IMR-90 (cell line): ENCODE results near the gene TIRAP. TPM values are rescaled to one million over a fixed set of nuclear protein-coding genes. Genes with fewer than 3 reads are reported as not detected.

ENCODE experiments used
- ATAC-seq: fragments of 200-7000 bp; cut with Tn5 transposase; 2 replicates; pipeline ENCODE4 v1.9.1; 2020; ENCODE audit warnings: low read depth, mild to moderate bottlenecking, moderate library complexity
- BruUV-seq: library from RNA; stranded (reverse); fragments of 400-500 nt; replicated peaks from 2 replicates; lab custom pipeline; 2021; lab: Mats Ljungman, UMichigan
- CTCF ChIA-PET: fragments of 300-600 bp; formaldehyde crosslinking; extraction: SDS; loops from one replicate; lab custom pipeline; 2021; ENCODE audit warnings: antibody characterized with exemption; lab: Yijun Ruan, JAX
- POLR2A ChIA-PET: fragments of 300-600 bp; sonication (Branson Sonifier 250); formaldehyde crosslinking; loops from one replicate; lab custom pipeline; 2022; ENCODE audit warnings: antibody characterized with exemption; ENCODE audit not compliant: unreplicated experiment; lab: Charles Lee
- DNase-seq: peaks from one replicate; pipeline ENCODE4 v3.0.0; 2013
- H2AFZ ChIP-seq: replicated peaks from 2 replicates; pipeline ENCODE3; 2013; ENCODE audit warnings: low read length, mild to moderate bottlenecking; ENCODE audit not compliant: poor library complexity
- H2AK5ac ChIP-seq: 2 replicates; pipeline ENCODE4 v1.6.1; 2013; ENCODE audit warnings: low read depth, low read length, inconsistent platforms
- H2AK9ac ChIP-seq: replicated peaks from 2 replicates; pipeline ENCODE3; 2013; ENCODE audit warnings: mild to moderate bottlenecking, low read depth, low read length, moderate library complexity; ENCODE audit not compliant: poor library complexity
- H2BK120ac ChIP-seq: 2 replicates; pipeline ENCODE4 v1.6.1; 2013; ENCODE audit warnings: low read depth, low read length, inconsistent platforms
- H2BK15ac ChIP-seq: 3 replicates; pipeline ENCODE4 v1.6.1; 2013; ENCODE audit warnings: low read depth, low read length, inconsistent platforms
- H2BK20ac ChIP-seq: 2 replicates; pipeline ENCODE4 v1.6.1; 2013; ENCODE audit warnings: low read depth, mild to moderate bottlenecking, inconsistent platforms, low read length, moderate library complexity
- H2BK5ac ChIP-seq: 2 replicates; pipeline ENCODE4 v1.6.1; 2013; ENCODE audit warnings: mild to moderate bottlenecking, low read depth, low read length, inconsistent platforms; ENCODE audit not compliant: poor library complexity, severe bottlenecking
- H3K14ac ChIP-seq: replicated peaks from 2 replicates; pipeline ENCODE4 v1.6.1; 2013; ENCODE audit warnings: low read depth, low read length, inconsistent platforms
- H3K18ac ChIP-seq: 2 replicates; pipeline ENCODE4 v1.6.1; 2013; ENCODE audit warnings: low read depth, low read length, control low read depth
- H3K23ac ChIP-seq: 2 replicates; pipeline ENCODE4 v1.6.1; 2013; ENCODE audit warnings: low read depth, low read length, inconsistent platforms
- H3K27ac ChIP-seq: 2 replicates; pipeline ENCODE4 v1.5.1; 2013; ENCODE audit warnings: mild to moderate bottlenecking, control low read depth, low read length; ENCODE audit not compliant: insufficient read depth
- H3K27me3 ChIP-seq: 2 replicates; pipeline ENCODE4 v1.6.1; 2013; ENCODE audit warnings: low read length; ENCODE audit not compliant: control insufficient read depth, insufficient read depth
- H3K36me3 ChIP-seq: 2 replicates; pipeline ENCODE4 v1.6.1; 2013; ENCODE audit warnings: low read length, mixed read lengths; ENCODE audit not compliant: control insufficient read depth, insufficient read depth
- H3K4ac ChIP-seq: 2 replicates; pipeline ENCODE4 v1.6.1; 2013; ENCODE audit warnings: low read depth, low read length, inconsistent platforms
- H3K4me1 ChIP-seq: 2 replicates; pipeline ENCODE4 v1.6.1; 2013; ENCODE audit warnings: low read length, mixed read lengths; ENCODE audit not compliant: control insufficient read depth, insufficient read depth
- H3K4me2 ChIP-seq: 2 replicates; pipeline ENCODE4 v1.6.1; 2013; ENCODE audit warnings: low read depth, mild to moderate bottlenecking, control low read depth, low read length, moderate library complexity
- H3K4me3 ChIP-seq: 2 replicates; pipeline ENCODE4 v1.5.1; 2013; ENCODE audit warnings: low read depth, mild to moderate bottlenecking, control low read depth, low read length, moderate library complexity; ENCODE audit not compliant: insufficient read depth
- H3K56ac ChIP-seq: 2 replicates; pipeline ENCODE4 v1.6.1; 2013; ENCODE audit warnings: low read length, inconsistent platforms; ENCODE audit not compliant: insufficient read depth; ENCODE audit errors: extremely low read depth
- H3K79me1 ChIP-seq, 2 experiments: 2 replicates each; pipeline ENCODE4 v1.6.1; 2013; ENCODE audit warnings: low read length in 2 of 2, inconsistent platforms in 1 of 2, low read depth in 1 of 2
- H3K9ac ChIP-seq: 2 replicates; pipeline ENCODE4 v1.6.1; 2013; ENCODE audit warnings: low read depth, low read length, control low read depth
- H3K9me1 ChIP-seq: 2 replicates; pipeline ENCODE4 v1.6.1; 2013; ENCODE audit warnings: low read length, inconsistent platforms; ENCODE audit not compliant: insufficient read depth
- H3K9me3 ChIP-seq: 2 replicates; pipeline ENCODE4 v1.6.1; 2013; ENCODE audit warnings: low read length; ENCODE audit not compliant: control insufficient read depth, insufficient read depth
- H4K20me1 ChIP-seq: 2 replicates; pipeline ENCODE4 v1.6.1; 2013; ENCODE audit warnings: low read length, inconsistent platforms; ENCODE audit not compliant: insufficient read depth
- H4K5ac ChIP-seq: 2 replicates; pipeline ENCODE4 v1.6.1; 2013; ENCODE audit warnings: mild to moderate bottlenecking, low read depth, low read length, control low read depth
- H4K8ac ChIP-seq, 2 experiments: 2 replicates each; pipeline ENCODE4 v1.6.1; 2013; ENCODE audit warnings: low read depth in 2 of 2, low read length in 2 of 2, control low read depth in 1 of 2, inconsistent platforms in 1 of 2
- H4K91ac ChIP-seq: 2 replicates; pipeline ENCODE4 v1.6.1; 2013; ENCODE audit warnings: low read depth, low read length, inconsistent platforms; ENCODE audit not compliant: insufficient read depth
- BHLHE40 ChIP-seq: fragments of 150-350 bp; IDR thresholded peaks from 2 replicates; pipeline ENCODE4 v1.6.1; 2016; ENCODE audit warnings: mild to moderate bottlenecking, low read depth, low read length
- CEBPB ChIP-seq: IDR thresholded peaks from 2 replicates; pipeline ENCODE4 v1.6.1; 2012; ENCODE audit warnings: low read depth, low read length, improper control_type of control experiment
- CHD1 ChIP-seq: IDR thresholded peaks from 2 replicates; pipeline ENCODE4 v1.6.1; 2012; ENCODE audit warnings: low read depth, low read length, improper control_type of control experiment
- FOS ChIP-seq: fragments of 150-350 bp; IDR thresholded peaks from 2 replicates; pipeline ENCODE4 v1.6.1; 2016; ENCODE audit warnings: low read depth, low read length
- MAFK ChIP-seq: IDR thresholded peaks from 2 replicates; pipeline ENCODE4 v1.6.1; 2012; ENCODE audit warnings: low read depth, low read length, improper control_type of control experiment
- MAZ ChIP-seq: IDR thresholded peaks from 2 replicates; pipeline ENCODE4 v1.6.1; 2012; ENCODE audit warnings: low read depth, mild to moderate bottlenecking, low read length, improper control_type of control experiment, moderate library complexity, borderline replicate concordance
- MXI1 ChIP-seq: IDR thresholded peaks from 2 replicates; pipeline ENCODE4 v1.6.1; 2012; ENCODE audit warnings: low read depth, mild to moderate bottlenecking, low read length, moderate library complexity, borderline replicate concordance
- NFE2L2 ChIP-seq: fragments of 150-350 bp; IDR thresholded peaks from 2 replicates; pipeline ENCODE4 v1.6.1; 2016; ENCODE audit warnings: low read depth, mild to moderate bottlenecking, low read length
- POLR2A ChIP-seq: IDR thresholded peaks from 2 replicates; pipeline ENCODE4 v1.6.1; 2012; ENCODE audit warnings: mild to moderate bottlenecking, low read depth, low read length
- RAD21 ChIP-seq: IDR thresholded peaks from 2 replicates; pipeline ENCODE4 v1.6.1; 2012; ENCODE audit warnings: low read length, improper control_type of control experiment
- RCOR1 ChIP-seq: IDR thresholded peaks from 2 replicates; pipeline ENCODE4 v1.6.1; 2012; ENCODE audit warnings: mild to moderate bottlenecking, low read length, improper control_type of control experiment; ENCODE audit not compliant: insufficient replicate concordance
- RFX5 ChIP-seq: IDR thresholded peaks from 2 replicates; pipeline ENCODE4 v1.8.0; 2012; ENCODE audit warnings: low read depth, mild to moderate bottlenecking, low read length, moderate library complexity
- SMC3 ChIP-seq: fragments of 150-350 bp; IDR thresholded peaks from 2 replicates; pipeline ENCODE4 v1.6.1; 2016; ENCODE audit warnings: low read depth, mild to moderate bottlenecking, antibody characterized with exemption, low read length, moderate library complexity
- USF2 ChIP-seq: fragments of 150-350 bp; IDR thresholded peaks from 2 replicates; pipeline ENCODE4 v1.6.1; 2017; ENCODE audit warnings: mild to moderate bottlenecking, antibody characterized with exemption, low read length, low read depth
- WGBS, 2 experiments: methylation state at CpG; one replicate each; pipeline versions ENCODE4 v1.1.5 to v1.1.7; 2013; ENCODE audit warnings: missing lambda C conversion rate in 2 of 2; ENCODE audit not compliant: insufficient read length in 1 of 2; ENCODE audit errors: extremely low coverage in 2 of 2; 5-methylcytosine and 5-hydroxymethylcytosine counted together
- dilution Hi-C: fragments of 300-500 bp; cut with HindIII; formaldehyde crosslinking; loops from one replicate; pipeline ENCODE4 v1.14.3; 2018; ENCODE audit warnings: low sequenced_read_pairs; ENCODE audit not compliant: unreplicated experiment
- in situ Hi-C: fragments of 300-500 bp; cut with MboI; formaldehyde crosslinking; loops from 3 replicates; pipeline ENCODE4 v1.14.3; 2019; ENCODE audit warnings: low sequenced_read_pairs, inconsistent platforms, mixed read lengths
- intact Hi-C: fragments of 100-400 bp; cut with micrococcal nuclease; formaldehyde crosslinking; loops from 2 replicates; pipeline ENCODE4 v1.10.0; 2022
- polyA plus RNA-seq, 3 experiments: library from polyadenylated mRNA; depleted of rRNA; stranded (reverse); fragments of >200 nt; gene quantifications; 2 replicates each; pipeline ENCODE4 v1.2.3, GENCODE V29; 2012; ENCODE audit warnings: low replicate concordance in 1 of 3
- total RNA-seq: library from RNA; depleted of rRNA; stranded (reverse); fragments of >200 nt; gene quantifications from 2 replicates; pipeline ENCODE4 v1.2.3, GENCODE V29; 2012
- TF ChIP-seq, protein P1 (sequence below): fragments of 150-350 bp; IDR thresholded peaks from 2 replicates; pipeline ENCODE4 v1.6.1; 2016; ENCODE audit warnings: low read depth, mild to moderate bottlenecking, low read length, moderate library complexity, borderline replicate concordance
- TF ChIP-seq, protein P2 (sequence below): conservative IDR thresholded peaks from 2 replicates; pipeline ENCODE4 v1.5.1; 2012; ENCODE audit warnings: mild to moderate bottlenecking, low read depth, low read length, improper control_type of control experiment

The TIRAP gene
- total and polyA plus RNA-seq, 2 of the 4 experiments (the other 2 are of a cell fraction): 3.0 to 7.4 TPM

DNA sequence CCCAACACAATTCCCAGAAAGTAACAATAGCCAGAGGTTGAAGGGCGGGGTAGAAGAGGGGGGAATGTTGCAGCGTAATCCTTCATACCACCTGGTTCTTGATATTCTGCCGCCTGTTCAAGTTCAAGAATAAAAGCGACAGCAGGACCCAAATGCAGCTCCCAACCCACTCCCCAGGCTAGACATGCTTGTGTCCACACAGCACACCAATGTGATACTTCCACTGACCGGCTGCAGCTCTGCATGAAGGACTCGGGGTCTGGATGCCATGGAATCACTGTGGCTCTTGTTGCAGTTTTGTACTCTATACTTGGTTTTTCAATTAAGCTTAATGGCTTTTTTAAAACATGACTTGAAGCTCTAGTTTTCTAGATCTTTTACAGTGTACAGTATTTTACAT, 20.7 kb upstream of the TIRAP start:
- Histone ChIP-seq H3K4me2 (no peak overlapping the region), H3K23ac (no peak overlapping the region), H3K27me3 (no peaks in the 10 kb centered on the region), H3K18ac (no peak overlapping the region), H2BK5ac (no peak overlapping the region), H3K4me3 (no peak overlapping the region), H4K20me1 (peaks cover 15% of the 10 kb centered on the region), H2AK9ac (no peak overlapping the region), H3K4me1 (peaks cover 3% of the 10 kb centered on the region), H3K36me3 (peaks cover 45% of the 10 kb centered on the region), H2BK120ac (no peak overlapping the region), H4K91ac (no peak overlapping the region), H2AFZ (no peak overlapping the region), H3K4ac (no peak overlapping the region), H4K8ac (no peak overlapping the region), H2AK5ac (no peak overlapping the region), H3K27ac (no peak overlapping the region), H2BK20ac (no peak overlapping the region), H3K9me3 (no peaks in the 10 kb centered on the region), H3K9me1 (peaks cover 14% of the 10 kb centered on the region), H4K5ac (no peak overlapping the region), H3K79me1 (peaks cover 21 to 51% of the 10 kb centered on the region in 2 experiments), H3K14ac (no peak overlapping the region), H3K9ac (no peak overlapping the region), H2BK15ac (no peak overlapping the region), H3K56ac (no peak overlapping the region)
- dilution Hi-C loops: no loop called here
- CTCF ChIA-PET: no interaction called here
- POLR2A ChIA-PET: no interaction called here
- TF ChIP-seq, protein P1, sequence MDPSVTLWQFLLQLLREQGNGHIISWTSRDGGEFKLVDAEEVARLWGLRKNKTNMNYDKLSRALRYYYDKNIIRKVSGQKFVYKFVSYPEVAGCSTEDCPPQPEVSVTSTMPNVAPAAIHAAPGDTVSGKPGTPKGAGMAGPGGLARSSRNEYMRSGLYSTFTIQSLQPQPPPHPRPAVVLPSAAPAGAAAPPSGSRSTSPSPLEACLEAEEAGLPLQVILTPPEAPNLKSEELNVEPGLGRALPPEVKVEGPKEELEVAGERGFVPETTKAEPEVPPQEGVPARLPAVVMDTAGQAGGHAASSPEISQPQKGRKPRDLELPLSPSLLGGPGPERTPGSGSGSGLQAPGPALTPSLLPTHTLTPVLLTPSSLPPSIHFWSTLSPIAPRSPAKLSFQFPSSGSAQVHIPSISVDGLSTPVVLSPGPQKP: no peak
- no peak for TF ChIP-seq FOS
- no peak for TF ChIP-seq SMC3
- TF ChIP-seq NFE2L2: no peak
- TF ChIP-seq BHLHE40: no peak
- TF ChIP-seq USF2: no peak
- TF ChIP-seq RCOR1: no peak
- TF ChIP-seq, protein P2, sequence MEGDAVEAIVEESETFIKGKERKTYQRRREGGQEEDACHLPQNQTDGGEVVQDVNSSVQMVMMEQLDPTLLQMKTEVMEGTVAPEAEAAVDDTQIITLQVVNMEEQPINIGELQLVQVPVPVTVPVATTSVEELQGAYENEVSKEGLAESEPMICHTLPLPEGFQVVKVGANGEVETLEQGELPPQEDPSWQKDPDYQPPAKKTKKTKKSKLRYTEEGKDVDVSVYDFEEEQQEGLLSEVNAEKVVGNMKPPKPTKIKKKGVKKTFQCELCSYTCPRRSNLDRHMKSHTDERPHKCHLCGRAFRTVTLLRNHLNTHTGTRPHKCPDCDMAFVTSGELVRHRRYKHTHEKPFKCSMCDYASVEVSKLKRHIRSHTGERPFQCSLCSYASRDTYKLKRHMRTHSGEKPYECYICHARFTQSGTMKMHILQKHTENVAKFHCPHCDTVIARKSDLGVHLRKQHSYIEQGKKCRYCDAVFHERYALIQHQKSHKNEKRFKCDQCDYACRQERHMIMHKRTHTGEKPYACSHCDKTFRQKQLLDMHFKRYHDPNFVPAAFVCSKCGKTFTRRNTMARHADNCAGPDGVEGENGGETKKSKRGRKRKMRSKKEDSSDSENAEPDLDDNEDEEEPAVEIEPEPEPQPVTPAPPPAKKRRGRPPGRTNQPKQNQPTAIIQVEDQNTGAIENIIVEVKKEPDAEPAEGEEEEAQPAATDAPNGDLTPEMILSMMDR: no peak
- TF ChIP-seq MXI1: no peak
- no peak for TF ChIP-seq MAFK
- TF ChIP-seq RFX5: no peak
- TF ChIP-seq RAD21: no peak
- no peak for TF ChIP-seq MAZ
- TF ChIP-seq CEBPB: no peak
- no peak for TF ChIP-seq POLR2A
- TF ChIP-seq CHD1: no peak
- DNase-seq (no peak), ATAC-seq (no peak)
- in situ Hi-C loops: no loop called here
- BruUV-seq: no TSS peak
- WGBS, 2 experiments: no CpG with 5 or more reads among the region's 6 CpGs
- intact Hi-C loops: no loop called here
